ENCODE data around the gene LAMA3. TPM values are rescaled to one million over a fixed set of nuclear protein-coding genes. Genes with fewer than 3 reads are reported as not detected.
A peak's percentile ranks its signal among the peaks of the same experiment; 100 is the strongest.

The LAMA3 gene
- total RNA-seq, 2 donors from 2014 or later, result 0.58 to 1.3 TPM

GRCh38 chr18:23856466-23857163 is 167.4 kb downstream of the LAMA3 start:
- Histone ChIP-seq H3K27ac (ENCODE audit: low read depth, low read length) (no peak overlapping the region), H3K36me3 (ENCODE audit: control insufficient read depth, insufficient read depth, low read length) (no peaks in the 10 kb centered on the region), H3K9me3 (ENCODE audit: control insufficient read depth, low read length) (no peaks in the 10 kb centered on the region), H3K4me3 (ENCODE audit: low read length) (no peak overlapping the region), H3K9ac (ENCODE audit: extremely low read depth, low read length, poor library complexity, severe bottlenecking) (no peak overlapping the region), H3K4me1 (ENCODE audit: control insufficient read depth, insufficient read depth, low read length) (no peaks in the 10 kb centered on the region), H3K27me3 (ENCODE audit: control insufficient read depth, insufficient read depth, low read length, poor library complexity, severe bottlenecking) (no peaks in the 10 kb centered on the region)
- no peak overlapping the region for H3K27ac Mint-ChIP-seq
- no peaks in the 10 kb centered on the region for H3K27me3 Mint-ChIP-seq (ENCODE audit: insufficient read depth)
- no peaks in the 10 kb centered on the region for H3K36me3 Mint-ChIP-seq (ENCODE audit: low read depth)
- 70 to 100% methylated on average over 1 to 5 of the region's 5 CpGs for WGBS, 2 experiments (ENCODE audit: insufficient coverage in 1 of 2, insufficient read length in 1 of 2)
- peaks cover 17% of the 10 kb centered on the region for H3K4me1 Mint-ChIP-seq
- no peak overlapping the region for H3K4me3 Mint-ChIP-seq
- DNase-seq, result peak; percentile 77
- H3K9me3 Mint-ChIP-seq, result peaks cover 2% of the 10 kb centered on the region
- TF ChIP-seq CTCF (conservative IDR thresholded peaks at IDR 0.05), result no peak

- Mint-ChIP-seq H3K27ac (no peak overlapping the region), H3K27me3 (ENCODE audit: insufficient read depth) (no peaks in the 10 kb centered on the region), H3K4me1 (peaks cover 18% of the 10 kb centered on the region), H3K9me3 (peaks cover 2% of the 10 kb centered on the region), H3K36me3 (ENCODE audit: low read depth) (no peaks in the 10 kb centered on the region), H3K4me3 (no peak overlapping the region)
- H3K27me3 ChIP-seq (ENCODE audit: control insufficient read depth, insufficient read depth, low read length, poor library complexity, severe bottlenecking), result no peaks in the 10 kb centered on the region
- no peaks in the 10 kb centered on the region for H3K4me1 ChIP-seq (ENCODE audit: control insufficient read depth, insufficient read depth, low read length)
- no peak for DNase-seq
- 91 to 100% methylated on average over 3 to 5 of the region's 5 CpGs for WGBS, 2 experiments (ENCODE audit: insufficient coverage in 1 of 2, insufficient read length in 1 of 2)
- H3K9ac ChIP-seq (ENCODE audit: extremely low read depth, low read length, poor library complexity, severe bottlenecking), result no peak overlapping the region
- no peaks in the 10 kb centered on the region for H3K9me3 ChIP-seq (ENCODE audit: control insufficient read depth, low read length)
- no peaks in the 10 kb centered on the region for H3K36me3 ChIP-seq (ENCODE audit: control insufficient read depth, insufficient read depth, low read length)
- H3K4me3 ChIP-seq (ENCODE audit: low read length), result no peak overlapping the region
- TF ChIP-seq CTCF (conservative IDR thresholded peaks at IDR 0.05), result no peak
- H3K27ac ChIP-seq (ENCODE audit: low read depth, low read length), result no peak overlapping the region
These were observed 167.9 kb downstream of the LAMA3 start for GRCh38 chr18:23857164-23857552.

- Mint-ChIP-seq H3K9me3 (peaks cover 2% of the 10 kb centered on the region), H3K4me3 (no peak overlapping the region), H3K27ac (no peak overlapping the region), H3K27me3 (ENCODE audit: insufficient read depth) (no peaks in the 10 kb centered on the region), H3K4me1 (peaks cover 22% of the 10 kb centered on the region), H3K36me3 (ENCODE audit: low read depth) (no peaks in the 10 kb centered on the region)
- WGBS, 2 experiments (ENCODE audit: insufficient coverage in 1 of 2, insufficient read length in 1 of 2), result 94% methylated on average over 9 of the region's 9 CpGs
- TF ChIP-seq CTCF (conservative IDR thresholded peaks at IDR 0.05), result no peak
- Histone ChIP-seq H3K9me3 (ENCODE audit: control insufficient read depth, low read length) (no peaks in the 10 kb centered on the region), H3K27me3 (ENCODE audit: control insufficient read depth, insufficient read depth, low read length, poor library complexity, severe bottlenecking) (no peaks in the 10 kb centered on the region), H3K9ac (ENCODE audit: extremely low read depth, low read length, poor library complexity, severe bottlenecking) (no peak overlapping the region), H3K4me3 (ENCODE audit: low read length) (no peak overlapping the region), H3K27ac (ENCODE audit: low read depth, low read length) (no peak overlapping the region), H3K36me3 (ENCODE audit: control insufficient read depth, insufficient read depth, low read length) (no peaks in the 10 kb centered on the region), H3K4me1 (ENCODE audit: control insufficient read depth, insufficient read depth, low read length) (no peaks in the 10 kb centered on the region)
- no peak for DNase-seq
These were observed 168.5 kb downstream of the LAMA3 start for GRCh38 chr18:23857756-23858155.

Measured in endodermal cell (in vitro differentiated cells).